HL-60 (cell line): ENCODE measurements around the gene CLCN5.

Source experiments
- GABPA ChIP-seq: IDR thresholded peaks from 2 replicates; pipeline ENCODE4 v1.6.1; 2012; ENCODE audit warnings: low read depth
- POLR2AphosphoS5 ChIP-seq: IDR thresholded peaks from 2 replicates; pipeline ENCODE4 v1.6.1; 2012; ENCODE audit warnings: low read depth
- TF ChIP-seq, protein P1 (sequence below): IDR thresholded peaks from one replicate; pipeline ENCODE4 v1.5.1; 2011; ENCODE audit warnings: low read length, control low read depth, inconsistent platforms; ENCODE audit not compliant: insufficient read depth

DNA sequence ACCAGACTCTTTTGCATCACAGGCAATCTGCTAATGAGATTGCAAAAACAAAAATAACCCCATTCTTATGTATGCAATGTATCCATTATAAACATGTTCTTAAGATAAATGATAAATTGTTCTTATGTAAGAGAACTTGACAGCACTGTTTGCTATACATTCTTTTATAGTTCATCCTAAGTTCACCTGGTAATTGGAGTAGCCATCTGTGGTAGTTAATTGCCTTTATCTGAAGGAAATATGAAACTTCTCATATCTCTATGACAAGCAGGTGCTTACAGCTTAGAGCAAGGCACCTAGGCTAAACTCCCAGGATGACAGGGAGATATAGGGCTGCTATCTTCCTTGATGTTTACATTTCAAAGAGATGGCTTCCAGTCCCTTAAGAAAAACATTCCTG, 21.3 kb upstream of the CLCN5 start:
- TF ChIP-seq POLR2AphosphoS5 (no peak), GABPA (no peak)
- TF ChIP-seq, protein P1, sequence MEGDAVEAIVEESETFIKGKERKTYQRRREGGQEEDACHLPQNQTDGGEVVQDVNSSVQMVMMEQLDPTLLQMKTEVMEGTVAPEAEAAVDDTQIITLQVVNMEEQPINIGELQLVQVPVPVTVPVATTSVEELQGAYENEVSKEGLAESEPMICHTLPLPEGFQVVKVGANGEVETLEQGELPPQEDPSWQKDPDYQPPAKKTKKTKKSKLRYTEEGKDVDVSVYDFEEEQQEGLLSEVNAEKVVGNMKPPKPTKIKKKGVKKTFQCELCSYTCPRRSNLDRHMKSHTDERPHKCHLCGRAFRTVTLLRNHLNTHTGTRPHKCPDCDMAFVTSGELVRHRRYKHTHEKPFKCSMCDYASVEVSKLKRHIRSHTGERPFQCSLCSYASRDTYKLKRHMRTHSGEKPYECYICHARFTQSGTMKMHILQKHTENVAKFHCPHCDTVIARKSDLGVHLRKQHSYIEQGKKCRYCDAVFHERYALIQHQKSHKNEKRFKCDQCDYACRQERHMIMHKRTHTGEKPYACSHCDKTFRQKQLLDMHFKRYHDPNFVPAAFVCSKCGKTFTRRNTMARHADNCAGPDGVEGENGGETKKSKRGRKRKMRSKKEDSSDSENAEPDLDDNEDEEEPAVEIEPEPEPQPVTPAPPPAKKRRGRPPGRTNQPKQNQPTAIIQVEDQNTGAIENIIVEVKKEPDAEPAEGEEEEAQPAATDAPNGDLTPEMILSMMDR: no peak
